Measurements from ENCODE around the gene UBE2E2.

Gene UBE2E2

DNA sequence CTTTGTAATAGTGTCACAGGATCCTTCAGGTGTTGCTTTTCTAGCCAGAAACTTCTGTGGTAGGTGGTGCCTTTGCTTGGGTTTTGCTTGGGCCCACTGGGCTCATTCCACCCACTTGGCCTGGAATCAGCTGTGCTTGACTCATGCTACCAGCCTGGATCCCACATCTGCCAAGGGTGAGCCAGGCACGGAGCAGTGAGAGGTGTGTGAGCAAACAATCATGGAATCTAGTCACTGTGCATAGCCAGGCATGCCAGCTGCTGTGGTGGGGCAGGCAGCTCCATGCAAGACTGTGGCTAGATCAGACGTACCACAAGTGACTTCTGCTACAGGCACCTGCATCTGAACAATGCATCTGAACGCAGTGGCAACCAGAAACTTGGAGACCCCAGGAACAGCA, 275.9 kb downstream of the UBE2E2 start:
- Histone ChIP-seq H3K27me3 (ENCODE audit: insufficient read depth, insufficient read length) (no peaks in the 10 kb centered on the region), H3K36me3 (ENCODE audit: insufficient read depth, insufficient read length, low read length) (no peaks in the 10 kb centered on the region), H3K4me3 (ENCODE audit: insufficient read length, low read depth) (no peak overlapping the region), H3K9ac (ENCODE audit: insufficient read length, low read depth) (no peak overlapping the region), H3K4me1 (ENCODE audit: insufficient read depth, insufficient read length) (no peaks in the 10 kb centered on the region), H3K9me3 (ENCODE audit: insufficient read depth, low read length) (peaks cover 24% of the 10 kb centered on the region; the same call in 1 of the 2 replicates)
- TF ChIP-seq SUZ12 (IDR thresholded peaks at IDR 0.05; ENCODE audit: extremely low read depth, insufficient read depth, insufficient read length) (no peak), YY1 (IDR thresholded peaks at IDR 0.05; ENCODE audit: insufficient read depth, insufficient read length) (no peak), ZNF274 (IDR thresholded peaks at IDR 0.05; ENCODE audit: low read depth, low read length) (no peak)
- DNase-seq (ENCODE audit: low read depth, low spot score) = no peak

DNA sequence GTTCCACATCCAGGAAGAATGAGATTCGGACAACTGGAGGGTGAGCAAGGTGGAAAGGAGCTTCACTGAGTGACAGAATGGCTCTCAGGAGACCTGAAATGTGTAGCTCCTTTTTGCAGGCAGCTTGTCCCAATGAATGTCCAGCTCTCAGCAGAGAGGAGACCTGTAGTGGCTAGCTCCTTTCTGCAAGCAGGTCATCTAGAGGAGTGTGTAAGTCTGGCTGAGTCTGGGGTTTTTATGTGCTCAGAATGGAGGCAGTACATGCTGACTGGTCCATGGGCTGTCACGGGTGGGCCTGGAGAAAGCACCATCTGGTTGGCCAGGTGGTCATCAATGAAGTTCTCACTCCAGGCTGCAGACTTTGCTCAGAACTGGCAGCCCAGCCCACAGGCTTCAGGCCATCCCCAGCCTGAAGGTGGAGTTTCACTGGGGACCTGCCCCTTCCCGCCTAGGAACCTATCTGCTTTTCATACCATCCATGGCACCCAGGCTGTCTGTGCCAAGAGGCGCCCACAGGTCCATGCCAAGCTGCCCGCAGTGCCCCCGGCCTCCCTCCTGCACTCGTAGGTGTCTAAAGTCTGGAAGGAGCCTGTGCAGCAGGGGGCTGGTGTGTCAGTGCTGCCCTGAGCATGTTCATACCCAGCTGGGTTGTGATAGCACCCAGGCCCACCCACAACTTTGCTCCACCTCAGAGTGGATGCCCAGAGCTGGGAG, 276.6 kb downstream of the UBE2E2 start:
- TF ChIP-seq YY1 (IDR thresholded peaks at IDR 0.05; ENCODE audit: insufficient read depth, insufficient read length) (no peak), ZNF274 (IDR thresholded peaks at IDR 0.05; ENCODE audit: low read depth, low read length) (no peak), SUZ12 (IDR thresholded peaks at IDR 0.05; ENCODE audit: extremely low read depth, insufficient read depth, insufficient read length) (no peak)
- DNase-seq (ENCODE audit: low read depth, low spot score) = no peak
- peaks cover 24% of the 10 kb centered on the region; the same call in 1 of the 2 replicates for H3K9me3 ChIP-seq (ENCODE audit: insufficient read depth, low read length)
- H3K4me3 ChIP-seq (ENCODE audit: insufficient read length, low read depth) = no peak overlapping the region
- H3K9ac ChIP-seq (ENCODE audit: insufficient read length, low read depth) = no peak overlapping the region
- no peaks in the 10 kb centered on the region for H3K36me3 ChIP-seq (ENCODE audit: insufficient read depth, insufficient read length, low read length)
- H3K4me1 ChIP-seq (ENCODE audit: insufficient read depth, insufficient read length) = no peaks in the 10 kb centered on the region
- no peaks in the 10 kb centered on the region for H3K27me3 ChIP-seq (ENCODE audit: insufficient read depth, insufficient read length)

DNA sequence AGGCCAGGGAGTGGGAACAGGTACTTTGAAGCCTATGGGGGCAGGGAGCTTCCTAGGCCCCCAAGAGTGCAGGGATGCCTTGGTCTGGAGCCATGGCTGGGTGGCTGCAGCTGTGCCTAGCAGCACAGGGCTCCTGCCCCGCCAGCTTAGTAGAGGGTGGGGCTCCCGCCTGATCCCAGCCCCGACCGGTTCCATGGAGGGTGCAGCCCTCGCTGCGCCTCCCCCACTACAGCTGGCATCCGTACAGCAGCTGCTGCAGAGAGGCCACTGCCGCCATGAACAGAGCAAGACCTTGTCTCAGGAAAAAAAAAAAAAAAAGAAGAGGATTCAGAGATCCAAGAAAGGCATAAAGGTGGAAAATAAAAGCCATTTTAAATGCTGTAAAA, 277.2 kb downstream of the UBE2E2 start:
- Histone ChIP-seq H3K27me3 (ENCODE audit: insufficient read depth, insufficient read length) (no peaks in the 10 kb centered on the region), H3K9ac (ENCODE audit: insufficient read length, low read depth) (no peak overlapping the region), H3K36me3 (ENCODE audit: insufficient read depth, insufficient read length, low read length) (no peaks in the 10 kb centered on the region), H3K9me3 (ENCODE audit: insufficient read depth, low read length) (peaks cover 24% of the 10 kb centered on the region; the same call in 1 of the 2 replicates), H3K4me1 (ENCODE audit: insufficient read depth, insufficient read length) (no peaks in the 10 kb centered on the region), H3K4me3 (ENCODE audit: insufficient read length, low read depth) (no peak overlapping the region)
- no peak for DNase-seq (ENCODE audit: low read depth, low spot score)
- TF ChIP-seq YY1 (IDR thresholded peaks at IDR 0.05; ENCODE audit: insufficient read depth, insufficient read length) (no peak), ZNF274 (IDR thresholded peaks at IDR 0.05; ENCODE audit: low read depth, low read length) (no peak), SUZ12 (IDR thresholded peaks at IDR 0.05; ENCODE audit: extremely low read depth, insufficient read depth, insufficient read length) (no peak)

DNA sequence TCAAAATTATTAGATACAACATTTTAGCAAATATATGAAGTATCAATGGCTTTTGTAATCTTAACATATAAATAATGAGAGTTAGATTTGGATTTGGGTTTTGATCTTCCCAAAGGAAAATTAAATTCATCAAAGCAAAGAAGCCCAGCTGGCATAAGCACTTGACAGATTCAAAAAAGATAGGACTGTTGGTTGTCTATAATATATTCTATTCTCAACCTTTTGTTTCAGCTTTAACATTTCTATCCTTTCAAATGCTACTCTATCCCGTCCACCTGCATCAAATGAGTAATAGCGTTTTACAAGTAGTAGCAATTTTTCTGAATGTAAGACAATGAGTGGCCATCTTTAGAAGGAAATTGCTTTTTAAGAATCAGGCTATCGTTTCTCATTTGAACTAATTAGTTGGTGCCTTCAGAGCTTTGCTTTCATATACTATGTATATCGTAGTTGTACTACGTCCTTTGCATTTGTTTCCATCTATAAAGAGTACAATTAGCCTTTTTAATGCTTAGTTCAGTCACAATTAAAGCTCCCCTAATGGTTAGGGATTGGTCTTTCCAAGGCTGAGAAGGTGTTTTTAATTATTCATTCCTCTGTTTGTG, 278.0 kb downstream of the UBE2E2 start:
- DNase-seq (ENCODE audit: low read depth, low spot score) = no peak
- no peaks in the 10 kb centered on the region for H3K4me1 ChIP-seq (ENCODE audit: insufficient read depth, insufficient read length)
- no peak overlapping the region for H3K9ac ChIP-seq (ENCODE audit: insufficient read length, low read depth)
- H3K27me3 ChIP-seq (ENCODE audit: insufficient read depth, insufficient read length) = no peaks in the 10 kb centered on the region
- TF ChIP-seq YY1 (IDR thresholded peaks at IDR 0.05; ENCODE audit: insufficient read depth, insufficient read length) (no peak), ZNF274 (IDR thresholded peaks at IDR 0.05; ENCODE audit: low read depth, low read length) (no peak), SUZ12 (IDR thresholded peaks at IDR 0.05; ENCODE audit: extremely low read depth, insufficient read depth, insufficient read length) (no peak)
- no peaks in the 10 kb centered on the region for H3K36me3 ChIP-seq (ENCODE audit: insufficient read depth, insufficient read length, low read length)
- H3K4me3 ChIP-seq (ENCODE audit: insufficient read length, low read depth) = no peak overlapping the region
- H3K9me3 ChIP-seq (ENCODE audit: insufficient read depth, low read length) = peaks cover 31% of the 10 kb centered on the region; the same call in 1 of the 2 replicates

DNA sequence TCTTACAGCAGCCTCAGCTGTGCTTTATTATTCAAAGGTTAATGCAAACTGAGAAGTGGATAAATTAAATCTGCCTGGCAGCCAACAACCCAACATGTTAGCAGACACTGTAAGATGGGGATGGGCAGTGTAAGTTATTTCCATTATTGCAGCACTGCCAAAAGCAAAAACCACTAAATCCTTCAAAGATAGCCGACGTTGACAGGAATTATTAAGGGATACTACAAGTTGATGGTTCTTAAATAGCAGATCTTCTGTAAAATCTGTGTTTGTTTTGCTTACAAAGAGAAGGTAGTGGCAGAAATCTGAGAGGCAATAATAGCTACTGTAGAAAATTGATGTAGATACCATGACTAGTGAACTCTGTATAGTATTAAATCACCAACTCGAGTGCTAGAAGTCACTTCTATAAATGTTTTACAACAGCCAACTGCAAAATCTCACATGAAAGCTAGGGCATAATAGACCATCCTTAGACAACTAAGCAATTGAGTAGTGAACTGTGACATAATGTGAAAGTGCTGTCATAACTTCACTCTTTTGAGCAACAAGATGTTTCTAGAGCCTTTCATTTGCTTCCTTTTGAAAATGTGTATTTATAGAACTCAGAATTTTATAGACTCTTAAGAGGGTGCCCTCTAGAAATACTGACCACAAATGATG, 278.6 kb downstream of the UBE2E2 start:
- no peaks in the 10 kb centered on the region for H3K4me1 ChIP-seq (ENCODE audit: insufficient read depth, insufficient read length)
- TF ChIP-seq SUZ12 (IDR thresholded peaks at IDR 0.05; ENCODE audit: extremely low read depth, insufficient read depth, insufficient read length) = no peak
- no peak for TF ChIP-seq ZNF274 (IDR thresholded peaks at IDR 0.05; ENCODE audit: low read depth, low read length)
- no peak for TF ChIP-seq YY1 (IDR thresholded peaks at IDR 0.05; ENCODE audit: insufficient read depth, insufficient read length)
- H3K4me3 ChIP-seq (ENCODE audit: insufficient read length, low read depth) = no peak overlapping the region
- no peak overlapping the region for H3K9ac ChIP-seq (ENCODE audit: insufficient read length, low read depth)
- H3K36me3 ChIP-seq (ENCODE audit: insufficient read depth, insufficient read length, low read length) = no peaks in the 10 kb centered on the region
- H3K9me3 ChIP-seq (ENCODE audit: insufficient read depth, low read length) = peaks cover 37% of the 10 kb centered on the region; the same call in 1 of the 2 replicates
- no peak for DNase-seq (ENCODE audit: low read depth, low spot score)
- H3K27me3 ChIP-seq (ENCODE audit: insufficient read depth, insufficient read length) = no peaks in the 10 kb centered on the region

DNA sequence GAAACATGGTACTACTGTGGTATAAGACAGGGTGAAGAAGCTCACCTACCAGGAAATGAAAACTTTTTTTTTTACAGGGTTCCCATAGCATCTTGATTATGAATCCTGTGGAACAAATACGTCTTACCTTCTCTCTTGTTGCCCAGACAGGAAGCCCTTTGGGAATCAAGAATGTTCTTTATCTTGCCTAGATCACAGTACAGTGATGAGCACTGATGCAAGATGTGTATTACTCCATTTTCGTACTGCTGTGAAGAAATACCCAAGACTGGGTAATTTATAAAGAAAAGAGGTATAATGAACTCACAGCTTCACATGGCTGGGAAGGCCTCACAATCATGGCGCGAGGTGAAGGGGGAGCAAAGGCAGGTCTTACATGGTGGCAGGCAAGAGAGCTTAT, 281.3 kb downstream of the UBE2E2 start:
- H3K27me3 ChIP-seq (ENCODE audit: insufficient read depth, insufficient read length) = no peaks in the 10 kb centered on the region
- no peak for DNase-seq (ENCODE audit: low read depth, low spot score)
- TF ChIP-seq YY1 (IDR thresholded peaks at IDR 0.05; ENCODE audit: insufficient read depth, insufficient read length) (no peak), ZNF274 (IDR thresholded peaks at IDR 0.05; ENCODE audit: low read depth, low read length) (no peak), SUZ12 (IDR thresholded peaks at IDR 0.05; ENCODE audit: extremely low read depth, insufficient read depth, insufficient read length) (no peak)
- no peaks in the 10 kb centered on the region for H3K36me3 ChIP-seq (ENCODE audit: insufficient read depth, insufficient read length, low read length)
- no peaks in the 10 kb centered on the region for H3K4me1 ChIP-seq (ENCODE audit: insufficient read depth, insufficient read length)
- H3K9ac ChIP-seq (ENCODE audit: insufficient read length, low read depth) = no peak overlapping the region
- H3K9me3 ChIP-seq (ENCODE audit: insufficient read depth, low read length) = peaks cover 28% of the 10 kb centered on the region; the same call in 1 of the 2 replicates
- no peak overlapping the region for H3K4me3 ChIP-seq (ENCODE audit: insufficient read length, low read depth)

DNA sequence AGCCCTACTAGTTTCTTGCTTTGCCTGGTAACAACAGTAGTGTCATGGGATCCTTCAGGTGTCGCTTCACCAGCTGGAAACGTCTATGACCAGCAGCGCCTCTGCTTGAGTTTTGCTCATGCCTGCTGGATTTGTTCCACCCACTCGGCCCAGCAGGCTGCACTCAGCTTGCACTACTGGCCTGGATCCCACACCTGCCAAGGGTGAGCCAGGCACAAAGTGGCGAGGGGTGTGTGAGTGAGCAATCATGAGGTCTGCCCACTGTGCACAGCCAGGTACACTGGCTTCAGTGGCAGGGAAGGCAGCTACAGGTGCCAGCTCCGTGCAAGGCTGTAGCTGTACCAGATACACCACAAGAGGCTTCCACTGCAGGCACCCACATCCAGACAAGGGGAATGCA, 282.8 kb downstream of the UBE2E2 start:
- Histone ChIP-seq H3K36me3 (ENCODE audit: insufficient read depth, insufficient read length, low read length) (no peaks in the 10 kb centered on the region), H3K4me3 (ENCODE audit: insufficient read length, low read depth) (no peak overlapping the region), H3K27me3 (ENCODE audit: insufficient read depth, insufficient read length) (no peaks in the 10 kb centered on the region), H3K9me3 (ENCODE audit: insufficient read depth, low read length) (peaks cover 18% of the 10 kb centered on the region; the same call in 1 of the 2 replicates), H3K4me1 (ENCODE audit: insufficient read depth, insufficient read length) (no peaks in the 10 kb centered on the region), H3K9ac (ENCODE audit: insufficient read length, low read depth) (no peak overlapping the region)
- DNase-seq (ENCODE audit: low read depth, low spot score) = no peak
- TF ChIP-seq SUZ12 (IDR thresholded peaks at IDR 0.05; ENCODE audit: extremely low read depth, insufficient read depth, insufficient read length) (no peak), ZNF274 (IDR thresholded peaks at IDR 0.05; ENCODE audit: low read depth, low read length) (no peak), YY1 (IDR thresholded peaks at IDR 0.05; ENCODE audit: insufficient read depth, insufficient read length) (no peak)

Data from NT2/D1 (cell line).